OCI-LY7 (cell line): ENCODE measurements around the gene ACE.

Experiments used
- CTCF ChIP-seq: fragments of 200-600 bp; sonication (generic); conservative IDR thresholded peaks from 2 replicates; pipeline ENCODE4 v1.5.1; 2014; ENCODE audit warnings: mild to moderate bottlenecking, antibody characterized with exemption, low read length, moderate library complexity, mixed read lengths
- EZH2phosphoT487 ChIP-seq: fragments of 200-600 bp; sonication (generic); IDR thresholded peaks from 2 replicates; pipeline ENCODE4 v1.6.1; 2018; ENCODE audit warnings: low read depth, borderline replicate concordance, mild to moderate bottlenecking, mixed run types, antibody characterized with exemption, low read length, moderate library complexity, mixed read lengths

- no peak for TF ChIP-seq CTCF
- no peak for TF ChIP-seq EZH2phosphoT487
These were observed 54.4 kb downstream of the ACE start for GRCh38 chr17:63531022-63531965.
